A673 (cell line): ENCODE data around the gene AGTPBP1. TPM values are rescaled to one million over a fixed set of nuclear protein-coding genes. Genes with fewer than 3 reads are reported as not detected.

Experiments
- BruUV-seq: library from RNA; stranded (reverse); fragments of 400-500 nt; replicated peaks from 2 replicates; lab custom pipeline; 2021; lab: Mats Ljungman, UMichigan
- CTCF ChIA-PET: fragments of 300-600 bp; sonication (Branson Sonifier 250); formaldehyde crosslinking; loops from one replicate; lab custom pipeline; 2022; ENCODE audit warnings: antibody characterized with exemption; lab: Charles Lee
- POLR2A ChIA-PET: fragments of 300-600 bp; sonication (Branson Sonifier 250); formaldehyde crosslinking; loops from one replicate; lab custom pipeline; 2022; ENCODE audit warnings: antibody characterized with exemption; ENCODE audit not compliant: low non-redundant PET; lab: Charles Lee
- DNase-seq: peaks from one replicate; pipeline ENCODE4 v3.0.0-alpha.2; 2015; ENCODE audit warnings: low spot score
- H3K27ac ChIP-seq: fragments of 200-600 bp; sonication (generic); 2 replicates; pipeline ENCODE4 v1.5.1; 2016; ENCODE audit warnings: mixed run types, low read depth, mild to moderate bottlenecking, mixed read lengths, antibody characterized with exemption, low read length; ENCODE audit not compliant: poor library complexity, severe bottlenecking
- H3K27me3 ChIP-seq: fragments of 200-600 bp; sonication (generic); replicated peaks from 2 replicates; pipeline ENCODE4 v1.6.1; 2017; ENCODE audit warnings: mixed run types, low read depth, mild to moderate bottlenecking, mixed read lengths, antibody characterized with exemption, low read length; ENCODE audit not compliant: insufficient read depth, poor library complexity
- H3K36me3 ChIP-seq: fragments of 200-600 bp; sonication (generic); 2 replicates; pipeline ENCODE4 v1.6.1; 2016; ENCODE audit warnings: mixed run types, mild to moderate bottlenecking, mixed read lengths, antibody characterized with exemption, low read length; ENCODE audit not compliant: insufficient read depth, poor library complexity, severe bottlenecking
- H3K4me1 ChIP-seq: fragments of 200-600 bp; sonication (generic); 2 replicates; pipeline ENCODE4 v1.6.1; 2017; ENCODE audit warnings: mixed run types, mild to moderate bottlenecking, mixed read lengths, antibody characterized with exemption, low read length; ENCODE audit not compliant: insufficient read depth, poor library complexity, severe bottlenecking
- H3K4me3 ChIP-seq: fragments of 200-600 bp; sonication (generic); 2 replicates; pipeline ENCODE4 v1.5.1; 2016; ENCODE audit warnings: low read depth, mixed run types, mild to moderate bottlenecking, mixed read lengths, low read length; ENCODE audit not compliant: poor library complexity, severe bottlenecking
- H3K9me3 ChIP-seq: fragments of 200-600 bp; sonication (generic); 2 replicates; pipeline ENCODE4 v1.6.1; 2016; ENCODE audit warnings: mixed run types, low read depth, mild to moderate bottlenecking, mixed read lengths, antibody characterized with exemption, low read length; ENCODE audit not compliant: poor library complexity, severe bottlenecking
- CTCF ChIP-seq: fragments of 300-800, 200-600 bp; sonication (generic); conservative IDR thresholded peaks from 2 replicates; pipeline ENCODE4 v1.5.1; 2017; ENCODE audit warnings: low read depth, mild to moderate bottlenecking, antibody characterized with exemption, low read length, moderate library complexity, mixed read lengths
- EZH2 ChIP-seq: fragments of 200-600 bp; sonication (generic); IDR thresholded peaks from 2 replicates; pipeline ENCODE4 v1.6.1; 2017; ENCODE audit warnings: borderline replicate concordance, low read depth, mild to moderate bottlenecking, mixed read lengths, antibody characterized with exemption, low read length; ENCODE audit not compliant: poor library complexity, severe bottlenecking
- intact Hi-C: fragments of 100-400 bp; cut with micrococcal nuclease; formaldehyde crosslinking; loops from one replicate; pipeline ENCODE4 v1.10.0; 2022; ENCODE audit not compliant: unreplicated experiment
- total RNA-seq: library from RNA; stranded (reverse); gene quantifications from 2 replicates; pipeline ENCODE4 v1.2.3, GENCODE V29; 2021

The AGTPBP1 gene
- total RNA-seq, 1 experiment from 2014 or later, result 24.7 TPM

GRCh38 chr9:85702726-85703289, 38.9 kb downstream of the AGTPBP1 start:
- H3K36me3 ChIP-seq, result no peaks in the 10 kb centered on the region
- no peak overlapping the region for H3K27ac ChIP-seq
- BruUV-seq, result no TSS peak
- DNase-seq, result no peak
- H3K4me3 ChIP-seq, result no peak overlapping the region
- no peaks in the 10 kb centered on the region for H3K9me3 ChIP-seq
- peaks cover 6% of the 10 kb centered on the region for H3K4me1 ChIP-seq
- no peaks in the 10 kb centered on the region for H3K27me3 ChIP-seq
- intact Hi-C loops, result no loop called here
- TF ChIP-seq EZH2 (no peak), CTCF (no peak)
- POLR2A ChIA-PET, result no interaction called here
- CTCF ChIA-PET, result no interaction called here

DNA sequence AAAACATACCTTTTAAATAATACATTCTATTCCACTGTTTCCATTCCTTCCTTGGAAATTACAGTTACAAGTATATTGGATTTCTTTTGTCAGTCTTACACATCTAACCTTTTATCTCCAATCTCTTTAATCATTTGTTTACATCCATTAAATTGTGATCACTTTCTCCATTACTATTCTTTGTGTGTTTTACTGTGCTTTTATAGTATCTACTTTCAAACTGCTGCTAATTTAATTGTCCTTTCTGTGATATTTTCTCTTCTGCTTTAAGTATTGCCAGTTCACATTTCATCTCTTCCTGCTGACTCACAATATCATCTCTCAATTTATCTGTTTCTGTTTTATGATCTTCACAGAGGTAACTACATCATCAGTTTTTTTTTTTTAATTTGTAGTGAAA, 39.6 kb downstream of the AGTPBP1 start:
- TF ChIP-seq CTCF (no peak), EZH2 (no peak)
- Histone ChIP-seq H3K4me3 (no peak overlapping the region), H3K27ac (no peak overlapping the region), H3K27me3 (no peaks in the 10 kb centered on the region), H3K4me1 (peaks cover 6% of the 10 kb centered on the region), H3K9me3 (no peaks in the 10 kb centered on the region), H3K36me3 (no peaks in the 10 kb centered on the region)
- ChIA-PET CTCF (no interaction called here), POLR2A (no interaction called here)
- DNase-seq, result no peak
- no TSS peak for BruUV-seq
- intact Hi-C loops, result no loop called here

DNA sequence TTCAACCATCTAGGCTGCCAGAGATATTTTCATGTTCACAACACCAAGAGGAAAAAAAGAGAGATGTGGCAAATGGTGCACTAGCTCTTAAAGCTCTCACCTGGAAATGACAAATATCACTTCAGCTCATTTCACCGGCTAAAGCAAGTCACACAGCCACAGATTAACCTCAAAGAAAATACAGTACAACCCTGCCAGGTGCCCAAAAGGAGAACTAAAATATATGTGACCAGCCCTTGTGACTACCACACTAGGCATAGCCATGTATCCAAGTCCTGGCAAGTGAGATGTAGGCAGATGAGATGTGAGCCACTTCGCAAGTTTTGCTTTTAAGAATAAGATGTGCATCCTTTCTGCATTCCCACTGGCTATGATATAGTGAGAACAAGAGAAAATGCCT, 41.4 kb downstream of the AGTPBP1 start:
- Histone ChIP-seq H3K36me3 (no peaks in the 10 kb centered on the region), H3K9me3 (no peaks in the 10 kb centered on the region), H3K4me1 (peaks cover 6% of the 10 kb centered on the region), H3K27ac (no peak overlapping the region), H3K4me3 (no peak overlapping the region), H3K27me3 (no peaks in the 10 kb centered on the region)
- no TSS peak for BruUV-seq
- intact Hi-C loops, result no loop called here
- CTCF ChIA-PET, result no interaction called here
- POLR2A ChIA-PET, result interaction anchor here (0.6 kb wide), 1 partner anchor 619 kb away, joined by 14 read pairs; no protein-coding TSS in a partner anchor
- no peak for TF ChIP-seq EZH2
- no peak for TF ChIP-seq CTCF
- DNase-seq, result no peak
